ENCODE results near the gene CD2AP. TPM values are rescaled to one million over a fixed set of nuclear protein-coding genes. Genes with fewer than 3 reads are reported as not detected.

The CD2AP gene
- total RNA-seq, 2 experiments from 2014 or later: 28.3 to 29.2 TPM

DNA sequence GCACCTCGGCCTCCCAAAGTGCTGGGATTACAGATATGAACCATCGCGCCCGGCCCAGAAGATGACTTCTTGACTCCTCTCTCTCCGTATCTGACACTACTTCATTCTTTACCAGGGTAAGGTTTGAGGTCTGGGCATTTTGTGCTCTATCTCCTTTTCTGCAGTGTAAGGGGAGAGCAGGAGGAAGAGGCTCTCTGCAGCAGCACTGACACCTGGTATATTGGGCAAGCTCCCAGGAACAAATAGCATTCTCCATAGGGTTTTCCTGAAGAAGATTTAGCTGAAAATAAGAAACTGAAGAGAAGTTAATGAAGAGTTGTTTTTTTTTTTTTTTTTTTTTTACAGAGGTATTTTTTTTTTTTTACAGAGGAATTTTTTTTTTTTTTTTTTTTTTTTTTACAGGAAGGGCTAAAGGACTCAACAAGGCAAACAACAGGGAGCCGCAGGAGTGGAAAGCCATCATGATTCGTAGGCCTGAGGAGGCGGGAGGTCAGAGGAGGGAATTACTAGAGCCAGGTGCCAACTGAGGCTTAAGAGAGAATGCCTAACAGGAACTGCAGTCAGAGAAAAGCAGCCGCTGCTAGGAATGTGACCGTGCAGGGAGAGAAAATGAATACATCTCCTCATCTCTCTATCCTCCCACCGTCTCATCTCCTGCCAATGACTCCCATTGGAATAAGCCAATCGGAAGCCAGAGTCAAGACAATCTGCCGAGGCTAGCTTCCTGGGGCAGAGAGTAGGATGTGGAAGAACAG is 186.1 kb downstream of the CD2AP start:
- ATAC-seq (no peak), DNase-seq (no peak)
- no peaks in the 10 kb centered on the region for H3K4me1 Mint-ChIP-seq (ENCODE audit: low read depth)
- CTCF ChIA-PET: interaction anchor here (1.1 kb wide), 1 partner anchor 54 kb away, joined by 3 read pairs; no protein-coding TSS in a partner anchor
- peaks cover 24% of the 10 kb centered on the region for H3K27me3 Mint-ChIP-seq
- no peak overlapping the region for H3K4me3 Mint-ChIP-seq
- no peaks in the 10 kb centered on the region for H3K9me3 Mint-ChIP-seq
- H3K36me3 Mint-ChIP-seq (ENCODE audit: low read depth): no peaks in the 10 kb centered on the region
- intact Hi-C loops (cut with micrococcal nuclease): no loop called here
- TF ChIP-seq, protein P1, sequence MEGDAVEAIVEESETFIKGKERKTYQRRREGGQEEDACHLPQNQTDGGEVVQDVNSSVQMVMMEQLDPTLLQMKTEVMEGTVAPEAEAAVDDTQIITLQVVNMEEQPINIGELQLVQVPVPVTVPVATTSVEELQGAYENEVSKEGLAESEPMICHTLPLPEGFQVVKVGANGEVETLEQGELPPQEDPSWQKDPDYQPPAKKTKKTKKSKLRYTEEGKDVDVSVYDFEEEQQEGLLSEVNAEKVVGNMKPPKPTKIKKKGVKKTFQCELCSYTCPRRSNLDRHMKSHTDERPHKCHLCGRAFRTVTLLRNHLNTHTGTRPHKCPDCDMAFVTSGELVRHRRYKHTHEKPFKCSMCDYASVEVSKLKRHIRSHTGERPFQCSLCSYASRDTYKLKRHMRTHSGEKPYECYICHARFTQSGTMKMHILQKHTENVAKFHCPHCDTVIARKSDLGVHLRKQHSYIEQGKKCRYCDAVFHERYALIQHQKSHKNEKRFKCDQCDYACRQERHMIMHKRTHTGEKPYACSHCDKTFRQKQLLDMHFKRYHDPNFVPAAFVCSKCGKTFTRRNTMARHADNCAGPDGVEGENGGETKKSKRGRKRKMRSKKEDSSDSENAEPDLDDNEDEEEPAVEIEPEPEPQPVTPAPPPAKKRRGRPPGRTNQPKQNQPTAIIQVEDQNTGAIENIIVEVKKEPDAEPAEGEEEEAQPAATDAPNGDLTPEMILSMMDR (IDR thresholded peaks at IDR 0.05): no peak
- no peak overlapping the region for H3K27ac Mint-ChIP-seq
- POLR2A ChIA-PET: no interaction called here

DNA sequence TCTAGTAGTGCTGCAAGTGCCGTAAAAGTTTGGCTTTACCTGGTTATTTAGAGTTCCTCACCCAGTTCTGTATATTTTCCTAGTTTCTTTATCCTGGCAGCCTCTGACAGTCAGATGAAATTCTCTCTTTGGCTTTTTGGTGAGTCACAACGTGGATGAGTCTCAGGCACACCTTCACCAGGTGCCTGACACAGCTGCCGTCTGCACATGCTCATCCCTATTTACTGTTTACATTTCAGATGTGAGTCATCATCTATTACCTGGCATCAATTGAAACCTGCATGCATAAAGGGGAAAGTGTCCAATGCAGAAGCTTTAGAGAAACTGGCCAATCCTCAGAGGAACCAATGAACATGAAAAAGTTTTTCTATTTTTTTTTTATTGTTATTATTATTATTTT is 187.5 kb downstream of the CD2AP start:
- ChIA-PET CTCF (interaction anchor here (0.6 kb wide), 1 partner anchor 13 kb away, joined by 3 read pairs; no protein-coding TSS in a partner anchor), POLR2A (no interaction called here)
- Mint-ChIP-seq H3K27ac (no peak overlapping the region), H3K9me3 (no peaks in the 10 kb centered on the region), H3K4me1 (ENCODE audit: low read depth) (no peaks in the 10 kb centered on the region), H3K4me3 (no peak overlapping the region), H3K36me3 (ENCODE audit: low read depth) (no peaks in the 10 kb centered on the region), H3K27me3 (peaks cover 32% of the 10 kb centered on the region)
- intact Hi-C loops (cut with micrococcal nuclease): no loop called here
- no peak for DNase-seq
- TF ChIP-seq, protein P1 (IDR thresholded peaks at IDR 0.05): no peak
- ATAC-seq: no peak

DNA sequence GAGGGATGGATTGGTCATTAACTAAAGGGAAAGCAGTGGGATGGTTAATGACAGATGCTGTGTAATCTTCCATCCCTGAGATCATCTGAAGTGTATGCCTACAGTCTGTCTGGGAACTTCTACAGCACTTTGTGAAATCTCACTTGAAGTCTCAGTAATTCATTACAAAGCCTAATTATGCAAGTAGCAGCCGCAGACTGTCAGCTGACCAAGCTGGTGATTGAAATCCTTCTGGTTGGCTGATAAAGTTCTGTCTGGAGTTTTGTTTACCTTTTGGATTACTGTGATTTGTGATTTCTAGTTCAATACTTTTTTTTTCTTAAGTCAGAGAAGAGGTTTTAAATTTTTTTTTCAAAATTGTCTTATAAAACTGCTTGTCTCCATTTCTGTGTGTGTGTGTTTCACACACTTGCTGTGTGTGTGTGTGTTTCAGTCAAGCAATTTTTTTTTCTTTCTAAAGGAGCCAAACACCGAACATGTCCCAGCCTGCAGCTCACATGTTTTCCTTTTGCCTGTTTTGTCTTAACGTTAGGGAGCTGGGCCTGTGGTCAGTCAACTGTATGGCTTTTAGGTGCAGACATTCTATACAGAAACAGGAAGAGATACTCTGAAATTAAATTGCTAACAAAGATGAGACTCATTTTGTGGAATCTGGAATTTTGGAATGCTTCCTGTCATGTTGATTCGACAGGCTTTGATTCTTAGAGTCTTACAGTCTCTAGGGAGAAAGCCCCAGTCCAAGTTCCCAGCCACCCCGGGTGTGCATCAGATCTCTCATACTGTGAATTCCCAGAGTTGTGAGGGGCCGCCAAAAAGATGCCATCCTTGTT is 192.3 kb downstream of the CD2AP start:
- Mint-ChIP-seq H3K27ac (no peak overlapping the region), H3K27me3 (peaks cover 27% of the 10 kb centered on the region), H3K4me1 (ENCODE audit: low read depth) (no peaks in the 10 kb centered on the region), H3K36me3 (ENCODE audit: low read depth) (no peaks in the 10 kb centered on the region), H3K9me3 (no peaks in the 10 kb centered on the region), H3K4me3 (no peak overlapping the region)
- POLR2A ChIA-PET: no interaction called here
- CTCF ChIA-PET: interaction anchor here (1.3 kb wide), 1 partner anchor 88 kb away, joined by 4 read pairs; no protein-coding TSS in a partner anchor
- TF ChIP-seq, protein P1 (IDR thresholded peaks at IDR 0.05): no peak
- no peak for ATAC-seq
- intact Hi-C loops (cut with micrococcal nuclease): no loop called here
- no peak for DNase-seq

DNA sequence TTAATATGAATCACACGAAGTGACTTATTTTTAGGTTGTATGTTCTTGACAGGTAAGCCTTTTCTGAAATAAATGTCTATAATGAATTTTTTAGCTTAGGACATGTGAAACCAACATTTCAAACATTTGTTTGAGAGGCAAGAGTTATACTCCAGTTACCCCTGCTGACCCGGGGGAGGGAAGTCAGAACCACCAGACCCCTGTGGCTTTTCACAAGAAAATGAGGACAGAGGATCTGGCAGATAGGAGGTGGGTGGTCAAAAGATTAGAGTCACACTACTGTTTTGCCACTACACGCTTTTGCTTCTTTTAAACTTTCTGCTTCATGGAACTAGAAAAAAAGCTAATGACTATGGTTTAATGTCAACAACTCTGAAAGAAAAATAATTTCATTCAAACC is 193.3 kb downstream of the CD2AP start:
- H3K4me1 Mint-ChIP-seq (ENCODE audit: low read depth): no peaks in the 10 kb centered on the region
- H3K4me3 Mint-ChIP-seq: no peak overlapping the region
- H3K36me3 Mint-ChIP-seq (ENCODE audit: low read depth): no peaks in the 10 kb centered on the region
- ChIA-PET POLR2A (no interaction called here), CTCF (no interaction called here)
- TF ChIP-seq, protein P1 (IDR thresholded peaks at IDR 0.05): no peak
- H3K27me3 Mint-ChIP-seq: peaks cover 28% of the 10 kb centered on the region
- DNase-seq: no peak
- no peak for ATAC-seq
- no peaks in the 10 kb centered on the region for H3K9me3 Mint-ChIP-seq
- no peak overlapping the region for H3K27ac Mint-ChIP-seq
- intact Hi-C loops (cut with micrococcal nuclease): no loop called here

DNA sequence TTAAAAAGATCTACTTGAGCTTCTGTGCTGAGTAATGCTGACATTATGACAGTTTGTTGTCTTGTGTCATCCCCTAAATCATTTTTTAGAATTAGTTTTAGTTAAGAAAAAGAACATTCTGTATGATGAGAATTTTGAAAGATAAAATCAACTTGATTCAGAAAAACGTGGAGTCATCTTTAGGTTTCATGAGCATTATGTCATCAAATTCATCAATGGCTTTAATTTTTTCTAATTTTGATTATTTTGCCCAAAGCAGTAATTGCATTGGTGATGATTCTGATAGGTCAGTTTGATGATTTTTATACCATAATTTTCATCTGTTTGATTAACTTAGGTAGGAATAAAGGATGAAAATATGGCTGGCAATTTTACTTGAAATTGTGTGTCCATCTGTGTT is 194.2 kb downstream of the CD2AP start:
- ChIA-PET POLR2A (no interaction called here), CTCF (interaction anchor here (1.5 kb wide), 1 partner anchor 116 kb away, joined by 3 read pairs; no protein-coding TSS in a partner anchor)
- intact Hi-C loops (cut with micrococcal nuclease): no loop called here
- peaks cover 22% of the 10 kb centered on the region for H3K27me3 Mint-ChIP-seq
- H3K36me3 Mint-ChIP-seq (ENCODE audit: low read depth): no peaks in the 10 kb centered on the region
- no peaks in the 10 kb centered on the region for H3K9me3 Mint-ChIP-seq
- H3K27ac Mint-ChIP-seq: no peak overlapping the region
- TF ChIP-seq, protein P1 (IDR thresholded peaks at IDR 0.05): no peak
- no peaks in the 10 kb centered on the region for H3K4me1 Mint-ChIP-seq (ENCODE audit: low read depth)
- DNase-seq: no peak
- ATAC-seq: no peak
- H3K4me3 Mint-ChIP-seq: no peak overlapping the region
